GM12878 (cell line): ENCODE data around the gene TRIM6. TPM values are rescaled to one million over a fixed set of nuclear protein-coding genes. Genes with fewer than 3 reads are reported as not detected.

Experiments used
- ATAC-seq: fragments of 200-7000 bp; cut with Tn5 transposase; 3 replicates; pipeline ENCODE4 v1.9.1; 2020; ENCODE audit warnings: mild to moderate bottlenecking, moderate library complexity
- BruUV-seq: library from RNA; stranded (reverse); fragments of 400-500 nt; replicated peaks from 2 replicates; lab custom pipeline; 2021; lab: Mats Ljungman, UMichigan
- CTCF ChIA-PET: fragments of 300-600 bp; sonication (Branson Sonifier 250); formaldehyde crosslinking; extraction: SDS; loops from one replicate; lab custom pipeline; 2021; ENCODE audit warnings: inconsistent platforms; lab: Yijun Ruan, JAX
- POLR2A ChIA-PET: fragments of 350-600 bp; formaldehyde crosslinking; extraction: SDS; loops from one replicate; lab custom pipeline; 2021; ENCODE audit warnings: inconsistent platforms; lab: Charles Lee
- RAD21 ChIA-PET: fragments of 300-600 bp; sonication (Branson Sonifier 250); formaldehyde crosslinking; loops from one replicate; lab custom pipeline; 2023; ENCODE audit warnings: antibody characterized with exemption; ENCODE audit not compliant: unreplicated experiment; lab: Charles Lee
- SMC1A ChIA-PET: fragments of 300-600 bp; sonication (Branson Sonifier 250); formaldehyde crosslinking; loops from one replicate; lab custom pipeline; 2023; ENCODE audit not compliant: unreplicated experiment, uncharacterized antibody; lab: Charles Lee
- DNase-seq: peaks from one replicate; pipeline ENCODE4 v3.0.0-alpha.2; 2011; ENCODE audit warnings: low read depth, low spot score
- FAIRE-seq: peaks from 3 replicates; lab custom pipeline; 2011; peaks lifted over from hg19 to GRCh38; lab: Jason Lieb, UNC
- H2AFZ ChIP-seq: 2 replicates; pipeline ENCODE4 v1.6.0; 2011; ENCODE audit warnings: low read depth, low read length, control low read depth; ENCODE audit not compliant: control insufficient read depth
- H3K27ac ChIP-seq: 2 replicates; pipeline ENCODE4 v1.5.1; 2011; ENCODE audit warnings: control low read depth; ENCODE audit not compliant: control insufficient read depth, insufficient read depth
- H3K27me3 ChIP-seq, 2 experiments: replicated peaks in 1 of 2; 2 replicates each; pipeline versions ENCODE4 v1.6.0 to v1.6.1; 2011; ENCODE audit warnings: low read length in 1 of 2; ENCODE audit not compliant: control insufficient read depth in 2 of 2, insufficient read depth in 2 of 2
- H3K36me3 ChIP-seq, 2 experiments: 2 replicates each; pipeline ENCODE4 v1.5.1; 2011; ENCODE audit warnings: low read length in 1 of 2; ENCODE audit not compliant: control insufficient read depth in 2 of 2, insufficient read depth in 2 of 2
- H3K4me1 ChIP-seq: 2 replicates; pipeline ENCODE4 v1.6.1; 2011; ENCODE audit warnings: mild to moderate bottlenecking, low read length, moderate library complexity, mixed read lengths; ENCODE audit not compliant: control insufficient read depth, insufficient read depth
- H3K4me2 ChIP-seq: 2 replicates; pipeline ENCODE4 v1.6.0; 2011; ENCODE audit warnings: control low read depth; ENCODE audit not compliant: control insufficient read depth, insufficient read depth
- H3K4me3 ChIP-seq: fragments of 200-600 bp; sonication (generic); 2 replicates; pipeline ENCODE4 v1.5.1; 2016
- H3K79me2 ChIP-seq: 2 replicates; pipeline ENCODE4 v1.6.0; 2011; ENCODE audit warnings: low read length; ENCODE audit not compliant: control insufficient read depth, insufficient read depth
- H3K9ac ChIP-seq: 2 replicates; pipeline ENCODE4 v1.8.0; 2011; ENCODE audit warnings: low read length, control low read depth, mixed read lengths; ENCODE audit not compliant: control insufficient read depth, insufficient read depth
- H3K9me3 ChIP-seq: replicated peaks from 3 replicates; pipeline ENCODE4 v1.5.1; 2011; ENCODE audit warnings: mild to moderate bottlenecking, low read length; ENCODE audit not compliant: control insufficient read depth, insufficient read depth
- H4K20me1 ChIP-seq: 2 replicates; pipeline ENCODE4 v1.6.0; 2011; ENCODE audit not compliant: control insufficient read depth, insufficient read depth
- ATF3 ChIP-seq: IDR thresholded peaks from 2 replicates; pipeline ENCODE4 v1.6.1; 2011; ENCODE audit warnings: low read depth, mild to moderate bottlenecking, low read length, moderate library complexity, borderline replicate concordance; ENCODE audit errors: extremely low read depth
- MLLT1 ChIP-seq: fragments of 450-650 bp; IDR thresholded peaks from 2 replicates; pipeline ENCODE4 v1.6.1; 2016; ENCODE audit warnings: mild to moderate bottlenecking
- NBN ChIP-seq: fragments of 450-650 bp; IDR thresholded peaks from 2 replicates; pipeline ENCODE4 v1.6.1; 2016
- WGBS: methylation state at CpG from one replicate; pipeline ENCODE4 v1.1.6; 2016; ENCODE audit warnings: low lambda C conversion rate; ENCODE audit not compliant: insufficient replicate concordance, insufficient coverage; ENCODE audit errors: missing lambda C conversion rate; 5-methylcytosine and 5-hydroxymethylcytosine counted together
- in situ Hi-C: fragments of 300-500 bp; cut with MboI; formaldehyde crosslinking; loops from 9 replicates; pipeline ENCODE4 v1.14.3; 2018; ENCODE audit warnings: mixed read lengths
- intact Hi-C: fragments of 100-400 bp; cut with micrococcal nuclease; formaldehyde crosslinking; loops from one replicate; pipeline ENCODE4 v1.14.2; 2022; ENCODE audit not compliant: unreplicated experiment
- polyA plus RNA-seq, 11 experiments: library from polyadenylated mRNA; depleted of rRNA in 4 of 11; unstranded in 6 of 11; stranded (reverse) in 5 of 11; fragments of >200 nt; fragmentation: Nextera tagmentation in 4 of 11; fragmentation: Illumina TruSeq in 1 of 11; extraction: Ambion mirVana in 4 of 11; extraction: Trizol in 1 of 11; gene quantifications; 1 replicate in 1 of 11; 2 replicates in 10 of 11; pipeline versions ENCODE4 v1.2.1 to v1.2.3, GENCODE V29; 2011 to 2016; ENCODE audit warnings: inconsistent platforms in 2 of 11, missing spikeins in 2 of 11, low read depth in 1 of 11
- total RNA-seq, 4 experiments: library from RNA; depleted of rRNA in 3 of 4; stranded (reverse); fragments of >200 nt in 3 of 4; fragmentation: Illumina TruSeq in 1 of 4; extraction: Trizol in 1 of 4; gene quantifications; 2 replicates each; pipeline versions ENCODE4 v1.2.1 to v1.2.3, GENCODE V29; 2013 to 2021
- TF ChIP-seq, protein P1 (sequence below): fragments of 450-650 bp; conservative IDR thresholded peaks from 2 replicates; pipeline ENCODE4 v1.6.1; 2017; ENCODE audit warnings: mild to moderate bottlenecking, moderate library complexity

TRIM6 gene
- total and polyA plus RNA-seq, 10 of the 15 experiments (the other 5 are each of a cell fraction or from before 2014, with no cell fraction given), result 1.4 to 6.8 (median 4.2) TPM

DNA sequence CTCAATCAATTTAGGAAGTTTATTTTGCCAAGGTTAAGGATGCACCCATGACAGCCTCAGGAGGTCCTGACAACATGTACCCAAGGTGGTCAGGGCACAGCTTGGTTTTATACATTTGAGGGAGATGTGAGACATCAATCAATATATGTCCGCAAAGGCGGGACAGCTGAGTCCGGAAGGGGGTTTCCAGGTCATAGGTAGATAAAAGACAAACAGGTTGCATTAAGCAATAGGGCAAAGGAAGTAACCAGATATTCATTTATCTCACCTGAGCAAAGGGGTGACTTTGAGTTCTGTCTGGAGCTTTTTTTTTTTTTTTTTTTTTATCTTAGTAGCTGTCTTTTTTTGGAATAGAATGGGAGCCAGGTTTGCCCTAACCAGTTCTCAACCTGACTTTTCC, 26.4 kb downstream of the TRIM6 start:
- DNase-seq, result no peak
- no TSS peak for BruUV-seq
- Histone ChIP-seq H3K9me3 (no peaks in the 10 kb centered on the region), H3K36me3 (no peaks in the 10 kb centered on the region), H3K79me2 (peaks cover 17% of the 10 kb centered on the region), H3K9ac (no peak overlapping the region), H4K20me1 (no peaks in the 10 kb centered on the region), H2AFZ (no peak overlapping the region), H3K4me2 (no peak overlapping the region), H3K27me3 (no peaks in the 10 kb centered on the region), H3K4me1 (peaks cover 2% of the 10 kb centered on the region; the same call in 1 of the 2 replicates), H3K4me3 (no peak overlapping the region), H3K27ac (no peak overlapping the region)
- RAD21 ChIA-PET, result interaction anchor here (0.6 to 1.0 kb wide), 3 partner anchors 12 to 26 kb away, joined by 3 to 4 read pairs (median 3); no protein-coding TSS in a partner anchor
- SMC1A ChIA-PET, result interaction anchor here (0.7 to 1.6 kb wide), 5 partner anchors 9 to 126 kb away, joined by 3 to 8 read pairs (median 3); partner anchors contain the start of gene TRIM5
- TF ChIP-seq, protein P1, sequence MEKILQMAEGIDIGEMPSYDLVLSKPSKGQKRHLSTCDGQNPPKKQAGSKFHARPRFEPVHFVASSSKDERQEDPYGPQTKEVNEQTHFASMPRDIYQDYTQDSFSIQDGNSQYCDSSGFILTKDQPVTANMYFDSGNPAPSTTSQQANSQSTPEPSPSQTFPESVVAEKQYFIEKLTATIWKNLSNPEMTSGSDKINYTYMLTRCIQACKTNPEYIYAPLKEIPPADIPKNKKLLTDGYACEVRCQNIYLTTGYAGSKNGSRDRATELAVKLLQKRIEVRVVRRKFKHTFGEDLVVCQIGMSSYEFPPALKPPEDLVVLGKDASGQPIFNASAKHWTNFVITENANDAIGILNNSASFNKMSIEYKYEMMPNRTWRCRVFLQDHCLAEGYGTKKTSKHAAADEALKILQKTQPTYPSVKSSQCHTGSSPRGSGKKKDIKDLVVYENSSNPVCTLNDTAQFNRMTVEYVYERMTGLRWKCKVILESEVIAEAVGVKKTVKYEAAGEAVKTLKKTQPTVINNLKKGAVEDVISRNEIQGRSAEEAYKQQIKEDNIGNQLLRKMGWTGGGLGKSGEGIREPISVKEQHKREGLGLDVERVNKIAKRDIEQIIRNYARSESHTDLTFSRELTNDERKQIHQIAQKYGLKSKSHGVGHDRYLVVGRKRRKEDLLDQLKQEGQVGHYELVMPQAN, result no peak
- no peak for TF ChIP-seq MLLT1
- TF ChIP-seq ATF3, result no peak
- no peak for TF ChIP-seq NBN
- POLR2A ChIA-PET, result interaction anchor here (0.6 to 0.7 kb wide), 3 partner anchors 47 to 74 kb away, joined by 4 to 7 read pairs (median 6); no protein-coding TSS in a partner anchor
- no peak for ATAC-seq
- FAIRE-seq, result no peak
- 98% methylated on average over 3 of the region's 3 CpGs for WGBS
- CTCF ChIA-PET, result interaction anchor here (0.8 to 1.5 kb wide), 3 partner anchors 10 to 62 kb away, joined by 3 to 6 read pairs (median 4); partner anchors contain the start of gene TRIM5
- in situ Hi-C loops, result loop anchor here (10.0 kb wide), 1 partner anchor 1122 kb away; no protein-coding TSS in a partner anchor
- intact Hi-C loops, result no loop called here
